ENCODE measurements around the gene CPLANE2.

The CPLANE2 gene

DNA sequence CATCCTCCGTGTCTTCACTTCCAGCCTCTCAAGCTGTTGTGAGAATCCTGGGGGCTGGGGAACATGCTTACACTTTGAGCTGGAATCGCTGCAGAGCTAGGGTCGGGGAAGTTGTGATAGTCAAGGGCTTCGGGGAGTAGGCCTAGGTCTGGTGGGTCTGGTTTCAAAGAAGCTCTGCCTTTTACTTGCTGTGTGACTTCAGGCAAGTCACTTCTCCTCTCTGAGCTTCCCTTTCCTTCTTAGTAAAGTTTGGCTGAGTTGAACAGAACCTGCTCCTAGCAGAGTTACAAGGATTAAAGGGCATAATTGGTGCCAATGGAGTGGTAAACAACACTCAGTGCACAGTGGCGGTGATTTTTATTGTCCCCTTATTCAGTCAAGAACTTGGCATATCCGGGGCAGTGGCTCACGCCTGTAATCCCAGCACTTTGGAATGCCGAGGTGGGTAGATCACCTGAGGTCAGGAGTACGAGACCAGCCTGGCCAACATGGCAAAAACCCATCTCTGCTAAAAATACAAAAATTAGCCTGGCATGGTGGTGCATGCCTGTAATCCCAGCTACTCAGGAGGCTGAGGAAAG, 50.2 kb downstream of the CPLANE2 start:
- DNase-seq: no peak

DNA sequence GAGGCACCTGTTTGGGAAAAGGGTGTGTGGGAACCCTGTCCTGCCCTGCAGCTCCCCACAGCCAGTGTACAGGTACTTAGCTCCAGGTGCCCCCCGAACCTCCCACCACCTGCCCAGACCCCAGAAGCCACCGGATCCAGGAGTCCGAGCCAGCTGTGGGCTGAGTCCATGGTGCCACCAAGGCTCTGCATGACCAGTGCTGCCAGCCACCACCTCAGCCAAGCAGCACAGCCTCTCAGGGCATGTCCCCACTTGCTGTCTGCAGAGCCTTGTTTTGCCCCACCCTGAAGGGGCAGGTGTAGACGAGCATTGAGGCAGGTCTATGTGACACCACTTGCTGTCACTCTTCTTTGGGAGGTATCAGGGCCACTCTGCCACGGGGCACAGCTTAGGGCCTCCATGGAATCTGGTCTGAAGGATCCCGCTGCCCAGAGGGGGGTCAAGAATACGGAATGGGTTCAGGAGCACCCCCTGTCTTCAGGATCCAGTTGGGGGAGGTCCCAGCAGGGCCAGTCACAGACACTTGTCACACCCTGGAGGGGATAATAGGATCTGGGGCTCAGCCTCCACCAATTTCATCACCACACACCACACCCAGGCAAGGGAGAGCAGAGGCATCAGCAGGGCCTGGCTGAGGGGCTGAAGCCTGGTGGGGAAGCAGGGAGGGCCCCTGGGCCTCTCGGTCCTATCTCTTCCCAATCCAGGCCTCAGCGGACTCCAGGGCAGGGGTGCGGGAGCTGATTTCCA, 52.3 kb downstream of the CPLANE2 start:
- DNase-seq: no peak

DNA sequence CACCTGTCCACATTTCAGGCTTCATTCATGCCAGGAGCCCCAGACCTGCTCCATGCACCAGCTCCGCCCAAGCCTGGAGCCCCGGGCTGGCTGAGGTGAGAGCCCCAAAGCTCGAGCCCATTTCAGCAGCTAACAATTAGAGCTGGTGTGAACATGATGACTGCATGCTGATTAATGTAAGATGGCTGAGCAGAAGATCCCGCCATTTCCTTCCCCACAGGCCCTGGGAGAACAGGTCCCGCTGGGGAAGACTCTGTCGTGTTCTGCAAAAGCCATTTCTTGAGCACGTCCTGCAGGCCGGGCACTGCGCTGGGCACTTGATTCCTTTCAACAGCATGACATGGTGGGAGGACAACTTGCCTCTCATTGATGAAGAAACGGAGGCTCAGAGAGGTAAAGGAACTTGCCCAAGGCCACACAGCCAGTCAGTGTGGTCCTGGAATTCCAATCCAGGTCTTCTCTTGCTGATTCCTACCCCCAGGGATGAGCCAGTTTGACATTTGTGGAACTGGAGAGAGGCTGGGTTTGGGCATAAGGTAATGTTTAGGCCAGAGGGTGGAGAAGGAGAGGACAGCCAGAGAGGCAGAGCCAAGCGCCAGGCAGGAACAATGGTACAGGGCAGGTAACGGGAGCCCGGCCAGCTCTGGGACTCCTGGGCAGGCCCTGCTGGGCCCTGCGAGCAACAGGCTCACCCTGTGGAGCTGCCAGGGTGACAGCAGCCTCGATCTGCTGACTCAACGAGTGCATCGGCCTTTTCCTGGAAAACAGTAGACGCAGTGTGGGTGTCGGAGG, 53.0 kb downstream of the CPLANE2 start:
- no peak for DNase-seq

DNA sequence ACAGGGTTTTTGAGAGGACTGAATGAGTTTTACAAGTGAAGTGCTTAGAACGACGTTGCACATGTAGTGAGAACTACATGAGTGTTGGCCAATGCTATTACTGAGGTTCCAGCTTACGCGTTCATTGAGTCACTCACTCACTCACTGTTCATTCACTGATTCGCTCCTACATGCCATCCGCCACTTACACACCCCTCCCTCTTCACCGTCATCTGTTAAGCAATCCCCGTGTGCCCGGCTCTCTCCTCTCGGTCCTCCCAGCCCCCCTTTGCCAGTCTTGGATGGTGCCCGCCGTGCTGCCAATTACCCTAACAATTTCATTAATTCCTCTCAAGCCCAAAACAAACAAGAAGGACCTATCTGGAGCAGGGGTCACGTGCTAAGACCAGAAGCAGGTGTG, 53.8 kb downstream of the CPLANE2 start:
- DNase-seq: no peak

GRCh38 chr1:16181887-16182719, 54.9 kb downstream of the CPLANE2 start:
- DNase-seq: no peak

Data from activated T-cell treated with anti-CD3 and anti-CD28 coated beads for 4 hours (primary cell).